RWPE1 (cell line): ENCODE measurements around the gene KCNG1.

Experiments used
- CTCF ChIA-PET: fragments of 350-600 bp; sonication (Branson Sonifier 250); formaldehyde crosslinking; extraction: SDS; loops from one replicate; lab custom pipeline; 2021; lab: Yijun Ruan, JAX
- POLR2A ChIA-PET: fragments of 400-600 bp; formaldehyde crosslinking; extraction: SDS; loops from one replicate; lab custom pipeline; 2020; ENCODE audit warnings: antibody characterized with exemption; ENCODE audit not compliant: low non-redundant PET; lab: Yijun Ruan, JAX
- DNase-seq: peaks from one replicate; pipeline ENCODE4 v3.0.0; 2012; ENCODE audit warnings: low spot score
- H3K27ac ChIP-seq: fragments of 450-650 bp; 2 replicates; pipeline ENCODE4 v1.5.1; 2017
- TF ChIP-seq, protein P1 (sequence below): fragments of 450-650 bp; conservative IDR thresholded peaks from 2 replicates; pipeline ENCODE4 v1.5.1; 2017; ENCODE audit warnings: low read depth, mild to moderate bottlenecking

Gene KCNG1

DNA sequence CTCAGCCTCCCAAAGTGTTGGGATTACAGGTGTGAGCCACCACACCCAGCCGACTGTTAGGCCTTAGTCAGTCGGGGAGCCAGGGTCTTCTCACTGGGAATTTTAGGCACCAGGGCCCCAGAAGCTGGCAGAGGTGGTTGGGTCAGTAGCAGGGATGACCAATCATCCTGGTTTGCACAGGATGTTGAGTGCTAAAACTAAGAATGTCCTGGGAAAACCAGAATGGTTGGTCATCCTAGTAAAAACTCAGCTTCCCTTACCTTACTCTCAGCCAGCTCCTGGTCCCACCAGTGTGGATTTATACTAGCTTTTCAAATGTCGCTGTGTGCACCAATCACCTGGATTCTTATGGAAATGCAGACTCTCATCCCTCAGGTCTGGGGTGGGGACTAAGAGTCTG, 31.8 kb downstream of the KCNG1 start:
- ChIA-PET POLR2A (interaction anchor here (0.6 kb wide), 1 partner anchor 108 kb away, joined by 3 read pairs; no protein-coding TSS in a partner anchor), CTCF (interaction anchor here (0.7 to 4.1 kb wide), 6 partner anchors 10 to 1451 kb away, joined by 3 to 52 read pairs (median 8); partner anchors contain the start of gene BCAS4)
- TF ChIP-seq, protein P1, sequence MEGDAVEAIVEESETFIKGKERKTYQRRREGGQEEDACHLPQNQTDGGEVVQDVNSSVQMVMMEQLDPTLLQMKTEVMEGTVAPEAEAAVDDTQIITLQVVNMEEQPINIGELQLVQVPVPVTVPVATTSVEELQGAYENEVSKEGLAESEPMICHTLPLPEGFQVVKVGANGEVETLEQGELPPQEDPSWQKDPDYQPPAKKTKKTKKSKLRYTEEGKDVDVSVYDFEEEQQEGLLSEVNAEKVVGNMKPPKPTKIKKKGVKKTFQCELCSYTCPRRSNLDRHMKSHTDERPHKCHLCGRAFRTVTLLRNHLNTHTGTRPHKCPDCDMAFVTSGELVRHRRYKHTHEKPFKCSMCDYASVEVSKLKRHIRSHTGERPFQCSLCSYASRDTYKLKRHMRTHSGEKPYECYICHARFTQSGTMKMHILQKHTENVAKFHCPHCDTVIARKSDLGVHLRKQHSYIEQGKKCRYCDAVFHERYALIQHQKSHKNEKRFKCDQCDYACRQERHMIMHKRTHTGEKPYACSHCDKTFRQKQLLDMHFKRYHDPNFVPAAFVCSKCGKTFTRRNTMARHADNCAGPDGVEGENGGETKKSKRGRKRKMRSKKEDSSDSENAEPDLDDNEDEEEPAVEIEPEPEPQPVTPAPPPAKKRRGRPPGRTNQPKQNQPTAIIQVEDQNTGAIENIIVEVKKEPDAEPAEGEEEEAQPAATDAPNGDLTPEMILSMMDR, result no peak
- DNase-seq, result no peak
- H3K27ac ChIP-seq, result peak overlapping the region; percentile 98

DNA sequence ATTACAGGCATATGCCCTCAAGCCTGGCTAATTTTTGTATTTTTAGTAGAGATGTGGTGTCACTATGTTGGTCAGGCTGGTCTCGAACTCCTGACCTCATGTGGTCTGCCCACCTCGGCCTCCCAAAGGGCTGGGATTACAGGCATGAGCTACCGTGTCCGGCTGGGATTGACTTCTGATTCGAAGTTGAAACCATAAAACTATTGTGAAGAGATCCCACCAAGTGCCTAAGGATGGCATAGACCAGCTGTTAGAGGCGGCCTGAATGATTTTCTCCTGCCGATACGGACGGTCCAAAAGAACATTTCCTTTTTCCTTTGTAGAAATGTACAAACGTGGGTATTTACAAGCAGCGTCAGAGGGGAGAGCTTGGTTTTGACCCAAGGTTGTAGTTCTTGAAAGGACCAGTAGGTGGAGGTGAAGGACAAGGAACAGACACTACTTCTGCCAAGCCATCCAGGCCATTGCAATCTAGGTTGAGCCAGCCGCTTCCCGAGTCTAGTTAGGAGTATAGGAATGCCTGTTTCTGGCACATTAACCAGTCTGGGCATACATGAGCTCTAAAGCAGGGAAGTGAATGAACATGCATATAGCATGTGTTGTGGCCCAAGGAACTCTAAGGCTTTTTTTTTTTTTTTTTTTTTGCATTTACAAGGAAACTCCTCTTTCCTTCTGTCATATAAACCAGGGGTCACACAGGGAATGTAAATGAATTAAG, 35.3 kb downstream of the KCNG1 start:
- TF ChIP-seq, protein P1, result peak; percentile 98
- H3K27ac ChIP-seq, result no peak overlapping the region
- ChIA-PET CTCF (interaction anchor here (0.5 to 4.6 kb wide), 55 partner anchors 9 to 1147 kb away, joined by 3 to 91 read pairs (median 4); partner anchors contain the start of genes ADNP, BCAS4, DPM1 and KCNG1), POLR2A (interaction anchor here (0.6 kb wide), 1 partner anchor 1073 kb away, joined by 4 read pairs; no protein-coding TSS in a partner anchor)
- DNase-seq, result peak; percentile 87

DNA sequence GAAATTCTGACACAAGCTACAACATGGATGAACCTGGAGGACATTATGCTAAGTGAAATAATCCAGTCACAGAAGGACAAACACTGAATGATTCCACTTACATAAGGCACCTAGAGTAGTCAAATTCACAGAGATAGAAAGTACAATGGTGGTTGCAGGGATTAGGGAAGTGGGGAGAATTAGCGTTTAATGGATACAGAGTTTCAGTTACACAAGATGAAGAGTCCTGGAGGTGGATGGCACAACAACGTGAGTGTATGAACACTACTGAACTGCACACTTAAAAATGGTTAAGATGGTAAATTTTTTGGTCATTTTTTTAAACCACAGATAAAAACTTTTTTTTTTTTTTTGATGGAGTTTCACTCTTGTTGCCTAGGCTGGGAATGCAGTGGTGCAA, 39.6 kb downstream of the KCNG1 start:
- no peak for DNase-seq
- TF ChIP-seq, protein P1, result no peak
- H3K27ac ChIP-seq, result peak overlapping the region; percentile 5; the same call in 1 of the 2 replicates
- ChIA-PET CTCF (interaction anchor here (1.5 kb wide), 1 partner anchor 324 kb away, joined by 6 read pairs; no protein-coding TSS in a partner anchor), POLR2A (no interaction called here)

DNA sequence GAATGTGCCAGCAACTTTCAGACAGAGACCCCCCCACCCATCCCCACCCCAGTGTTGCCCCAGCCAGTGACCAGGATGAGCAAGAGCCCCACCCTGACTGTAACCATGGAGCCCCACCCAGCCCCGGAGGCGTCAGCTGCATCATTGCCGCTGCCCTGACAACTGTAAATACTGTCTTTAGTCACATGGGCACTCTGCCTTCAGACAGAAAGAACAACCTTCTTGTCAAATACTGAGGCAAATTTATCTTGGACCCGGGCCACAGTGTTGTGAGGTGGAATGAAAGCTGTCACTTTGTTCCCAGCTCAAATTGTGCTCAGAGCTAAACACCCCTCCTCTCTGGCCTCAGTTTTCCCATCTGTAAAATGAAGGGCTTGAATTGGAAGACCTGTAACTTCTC, 40.5 kb downstream of the KCNG1 start:
- TF ChIP-seq, protein P1, result no peak
- ChIA-PET CTCF (interaction anchor here (0.6 to 3.2 kb wide), 9 partner anchors 10 to 613 kb away, joined by 3 to 22 read pairs (median 6); partner anchors contain the start of genes BCAS4 and DPM1), POLR2A (no interaction called here)
- peak overlapping the region; percentile 87 for H3K27ac ChIP-seq
- DNase-seq, result peak; percentile 95

DNA sequence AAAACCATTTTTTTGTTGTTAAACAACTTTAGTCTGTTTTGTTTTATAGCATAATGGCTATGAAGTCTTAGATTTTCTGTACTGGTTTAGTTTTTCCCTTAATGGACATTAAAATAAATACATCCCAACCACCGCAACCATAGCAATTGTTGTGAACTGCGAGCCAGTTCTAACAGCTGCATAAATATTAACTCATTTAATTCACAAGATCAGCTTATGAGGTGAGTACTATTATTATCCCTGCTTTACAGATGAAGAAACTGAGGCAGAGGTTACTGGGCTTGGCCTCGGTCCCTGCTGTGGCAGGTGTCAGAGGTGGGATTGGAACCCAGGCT, 41.2 kb downstream of the KCNG1 start:
- H3K27ac ChIP-seq, result peak overlapping the region; percentile 87
- ChIA-PET POLR2A (no interaction called here), CTCF (interaction anchor here (0.7 to 3.2 kb wide), 12 partner anchors 10 to 613 kb away, joined by 3 to 22 read pairs (median 4); partner anchors contain the start of genes BCAS4 and DPM1)
- no peak for DNase-seq
- TF ChIP-seq, protein P1, result peak; percentile 41

DNA sequence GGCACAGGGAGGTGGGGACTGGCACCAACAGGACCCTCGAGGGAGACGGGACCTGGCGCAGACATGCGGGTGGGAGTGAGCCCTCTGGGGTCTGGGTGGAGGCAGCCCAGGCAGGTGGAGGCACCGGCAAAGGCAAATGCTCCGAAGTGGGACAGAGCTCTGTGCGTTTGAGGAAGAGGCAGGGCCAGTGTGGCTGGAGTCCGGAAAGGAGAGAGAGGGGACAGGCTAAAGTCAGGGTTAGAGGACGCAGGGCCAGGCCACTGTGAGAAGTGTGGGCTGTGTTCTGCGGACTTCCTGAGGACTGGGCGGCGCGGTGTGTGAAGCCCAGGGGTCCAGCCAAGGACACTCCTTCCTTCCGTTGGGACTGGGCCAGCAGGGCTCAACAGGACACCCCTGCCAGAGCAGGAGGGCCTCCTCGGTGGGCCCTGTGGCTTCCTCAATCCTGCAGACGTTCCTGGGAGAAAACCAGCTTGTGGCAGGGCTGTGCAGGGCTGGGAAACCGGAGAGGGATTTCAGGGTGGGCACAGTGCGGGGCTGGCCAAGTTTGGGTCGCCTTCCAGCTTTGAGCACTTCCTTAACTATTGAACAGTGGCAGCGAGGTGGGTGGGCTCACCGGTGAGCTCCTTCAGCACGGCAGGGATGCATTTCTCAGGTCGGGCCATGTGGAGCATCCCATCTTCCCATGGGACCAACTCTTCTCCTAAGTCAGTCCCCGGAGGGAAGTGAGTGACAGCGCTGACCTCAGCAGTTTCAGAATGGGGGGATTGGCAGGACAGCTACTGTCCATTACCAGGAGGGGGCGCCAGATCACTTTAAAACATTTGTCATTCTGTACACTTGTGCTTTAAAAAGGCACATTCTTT, 41.8 kb downstream of the KCNG1 start:
- DNase-seq, result peak; percentile 64
- peak overlapping the region; percentile 87 for H3K27ac ChIP-seq
- ChIA-PET CTCF (interaction anchor here (0.6 to 3.2 kb wide), 20 partner anchors 8 to 634 kb away, joined by 3 to 22 read pairs (median 4); partner anchors contain the start of gene BCAS4), POLR2A (interaction anchor here (1.0 kb wide), 1 partner anchor 23 kb away, joined by 3 read pairs; the partner anchor contains the start of gene DPM1)
- TF ChIP-seq, protein P1, result peak; percentile 85; the same call in 1 of the 2 replicates
